ENCODE data around the gene THAP8.
"Not testable (repeated sequence)": the region's sequence is repeated elsewhere in the genome, so short reads cannot be mapped to it uniquely, and the experiment has no call there.

Gene THAP8

DNA sequence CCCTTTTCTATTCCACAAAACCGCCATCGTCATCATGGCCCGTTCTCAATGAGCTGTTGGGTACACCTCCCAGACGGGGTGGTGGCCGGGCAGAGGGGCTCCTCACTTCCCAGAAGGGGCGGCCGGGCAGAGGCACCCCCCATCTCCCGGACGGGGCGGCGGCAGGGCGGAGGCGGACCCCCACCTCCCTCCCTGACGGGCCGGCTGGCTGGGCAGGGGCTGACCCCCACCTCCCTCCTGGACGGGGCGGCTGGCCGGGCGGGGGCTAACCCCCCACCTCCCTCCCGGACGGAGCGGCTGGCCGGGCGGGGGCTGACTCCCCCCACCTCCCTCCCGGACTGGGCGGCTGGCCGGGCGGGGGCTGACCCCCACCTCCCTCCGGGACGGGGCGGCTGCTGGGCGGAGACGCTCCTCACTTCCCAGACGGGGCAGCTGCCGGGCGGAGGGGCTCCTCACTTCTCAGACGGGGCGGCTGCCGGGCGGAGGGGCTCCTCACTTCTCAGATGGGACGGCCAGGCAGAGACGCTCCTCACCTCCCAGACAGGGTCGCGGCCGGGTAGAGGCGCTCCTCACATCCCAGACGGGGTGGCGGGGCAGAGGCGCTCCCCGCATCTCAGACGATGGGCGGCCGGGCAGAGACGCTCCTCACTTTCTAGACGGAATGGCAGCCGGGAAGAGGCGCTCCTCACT is 14.9 kb upstream of the THAP8 start:
- not testable (repeated sequence) for DNase-seq (ENCODE audit: low read depth in 3 of 3)

DNA sequence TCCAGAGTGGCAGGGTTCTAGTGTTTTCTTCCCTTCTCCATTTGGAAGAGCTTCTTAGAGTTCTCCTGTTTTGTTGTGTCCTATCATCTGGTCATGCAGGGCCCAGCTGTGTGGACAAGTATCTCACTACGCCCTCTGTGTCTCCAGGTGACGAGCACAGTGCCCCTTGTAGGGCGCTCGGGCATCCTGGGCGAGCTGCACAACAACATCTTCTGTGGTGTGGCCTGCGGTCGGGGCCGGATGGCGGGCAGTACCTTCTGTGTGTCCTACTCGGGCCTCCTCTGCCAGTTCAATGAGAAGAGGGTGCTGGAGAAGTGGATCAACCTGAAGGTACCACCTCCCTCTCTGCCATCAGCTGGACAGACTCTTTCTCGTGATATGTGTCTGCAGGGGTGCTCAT is 13.6 kb upstream of the THAP8 start:
- no peak for DNase-seq (ENCODE audit: low read depth in 3 of 3)

DNA sequence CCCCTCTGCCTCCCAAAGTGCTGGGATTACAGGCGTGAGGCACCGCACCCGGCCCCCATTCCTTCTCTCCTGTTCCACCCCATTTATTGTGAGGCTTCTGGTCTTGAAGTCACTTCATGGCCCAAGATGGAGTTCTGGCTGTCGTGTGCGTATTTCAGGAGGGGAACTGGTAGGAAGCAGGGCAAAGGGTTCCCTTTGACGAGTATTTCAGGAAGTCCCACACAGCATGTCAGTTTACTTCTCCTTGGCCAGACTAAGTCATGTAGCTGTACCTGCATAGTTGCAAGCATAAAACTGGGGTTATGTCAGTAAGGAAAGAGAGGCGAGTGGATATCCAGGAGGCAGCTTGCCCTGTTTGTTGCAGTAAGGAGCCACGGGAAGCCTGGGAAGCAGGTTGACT is 10.7 kb upstream of the THAP8 start:
- DNase-seq (ENCODE audit: low read depth in 3 of 3) = no peak

DNA sequence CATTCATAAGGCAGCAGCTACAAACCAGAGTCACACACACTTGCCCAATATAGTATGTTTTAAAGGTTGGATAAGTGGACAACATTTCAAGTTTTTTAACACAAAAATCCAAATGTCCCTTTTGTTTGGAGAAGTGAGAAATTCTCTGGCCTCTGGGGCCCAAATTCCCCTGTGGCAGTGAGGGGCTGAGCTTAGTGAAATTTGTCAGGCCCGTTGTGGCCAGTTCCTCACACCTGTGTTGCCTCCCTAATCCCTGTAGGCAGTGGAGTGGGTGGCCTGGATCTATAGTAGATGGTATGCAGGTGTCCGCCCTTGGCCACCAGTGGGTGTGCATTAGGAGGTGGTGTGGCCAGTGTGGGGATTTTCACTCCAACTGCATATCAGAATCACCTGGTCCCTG is 7.3 kb upstream of the THAP8 start:
- no peak for DNase-seq (ENCODE audit: low read depth in 3 of 3)

DNA sequence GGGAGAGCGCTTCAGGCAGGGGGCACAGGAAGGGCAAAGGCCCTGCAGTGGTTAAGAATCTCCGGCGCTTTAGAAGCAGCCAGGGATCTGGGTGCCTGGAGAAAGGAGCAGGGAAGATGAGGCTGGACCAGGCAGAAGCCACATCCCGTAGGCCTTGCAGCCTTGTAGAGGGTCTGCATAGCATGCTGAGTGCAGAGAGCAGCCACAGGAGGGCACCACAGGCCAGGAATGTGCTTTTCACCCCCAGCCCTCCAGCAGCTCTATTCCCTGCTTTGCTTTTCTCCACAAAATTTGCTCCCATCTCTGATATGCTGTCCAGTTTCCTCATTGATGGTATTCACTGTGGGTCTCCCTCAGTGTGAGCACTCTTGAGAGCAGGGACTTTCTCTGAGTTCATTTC is 6.3 kb upstream of the THAP8 start:
- DNase-seq (ENCODE audit: low read depth in 3 of 3) = no peak

DNA sequence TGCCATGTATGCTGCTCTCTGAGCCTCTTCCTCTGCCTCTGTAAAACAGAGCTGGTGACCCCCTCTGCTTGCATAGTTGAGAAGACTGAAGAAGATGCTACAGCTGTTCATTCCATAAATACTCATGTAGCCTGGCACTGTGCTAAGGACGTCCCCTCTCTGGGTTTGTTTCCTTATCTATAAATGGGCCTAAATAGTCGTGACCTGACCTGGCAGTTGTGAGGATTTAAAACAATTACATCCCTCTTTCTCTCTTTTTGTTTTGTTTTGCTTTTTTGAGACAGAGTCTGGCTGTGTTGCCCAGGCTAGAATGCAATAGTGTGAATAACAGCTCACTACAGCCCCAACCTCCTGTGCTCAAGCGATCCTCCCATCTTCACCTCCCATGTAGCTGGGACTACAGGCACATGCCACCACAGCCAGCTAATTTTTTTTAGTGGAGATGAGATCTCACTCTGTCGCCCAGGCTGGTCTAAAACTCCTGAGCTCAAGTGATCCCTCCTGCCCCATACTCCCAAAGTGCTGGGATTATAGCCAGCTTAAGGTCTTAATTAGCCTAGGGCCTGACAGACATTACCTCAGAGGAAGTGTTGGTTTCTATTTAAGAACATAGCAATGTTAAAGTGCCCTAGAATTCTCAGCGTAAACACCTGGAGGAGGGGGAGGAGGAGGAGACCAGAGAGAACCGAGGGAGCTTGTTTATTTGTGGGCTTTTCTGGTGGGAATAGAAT is 5.3 kb upstream of the THAP8 start:
- no peak for DNase-seq (ENCODE audit: low read depth in 3 of 3)

DNA sequence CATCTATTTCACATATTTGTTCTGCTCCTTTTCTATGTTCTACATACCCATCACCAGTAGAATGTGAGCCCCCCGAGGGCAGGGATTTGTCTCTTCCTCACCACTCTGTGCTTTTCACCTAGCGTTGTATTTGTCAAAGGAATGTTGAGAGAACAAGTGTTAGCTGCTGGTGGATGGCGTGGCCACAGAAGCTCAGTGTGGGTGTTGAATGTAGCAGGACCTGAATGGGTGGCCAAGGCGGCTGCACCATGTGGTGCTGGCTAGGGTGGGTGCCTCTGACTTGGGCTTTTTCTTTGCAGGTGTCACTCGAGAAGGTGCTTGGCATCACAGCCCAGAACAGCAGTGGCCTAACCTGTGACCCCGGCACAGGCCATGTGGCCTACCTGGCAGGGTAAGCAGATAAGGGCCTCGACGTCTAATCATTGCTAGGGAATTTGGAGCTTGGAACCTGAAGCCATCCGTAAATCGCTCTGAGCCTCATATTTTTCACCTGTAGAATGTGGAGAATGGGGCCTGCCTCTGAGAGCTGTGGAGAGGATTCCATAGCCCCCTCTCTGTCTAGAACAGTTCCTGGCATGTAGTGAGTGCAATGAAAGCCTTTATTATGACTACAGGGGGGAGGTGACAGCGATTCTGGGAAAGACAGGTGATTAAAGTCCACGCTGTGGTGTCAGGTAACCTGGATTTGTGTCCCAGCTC is 4.5 kb upstream of the THAP8 start:
- DNase-seq (ENCODE audit: low read depth in 3 of 3) = no peak

DNA sequence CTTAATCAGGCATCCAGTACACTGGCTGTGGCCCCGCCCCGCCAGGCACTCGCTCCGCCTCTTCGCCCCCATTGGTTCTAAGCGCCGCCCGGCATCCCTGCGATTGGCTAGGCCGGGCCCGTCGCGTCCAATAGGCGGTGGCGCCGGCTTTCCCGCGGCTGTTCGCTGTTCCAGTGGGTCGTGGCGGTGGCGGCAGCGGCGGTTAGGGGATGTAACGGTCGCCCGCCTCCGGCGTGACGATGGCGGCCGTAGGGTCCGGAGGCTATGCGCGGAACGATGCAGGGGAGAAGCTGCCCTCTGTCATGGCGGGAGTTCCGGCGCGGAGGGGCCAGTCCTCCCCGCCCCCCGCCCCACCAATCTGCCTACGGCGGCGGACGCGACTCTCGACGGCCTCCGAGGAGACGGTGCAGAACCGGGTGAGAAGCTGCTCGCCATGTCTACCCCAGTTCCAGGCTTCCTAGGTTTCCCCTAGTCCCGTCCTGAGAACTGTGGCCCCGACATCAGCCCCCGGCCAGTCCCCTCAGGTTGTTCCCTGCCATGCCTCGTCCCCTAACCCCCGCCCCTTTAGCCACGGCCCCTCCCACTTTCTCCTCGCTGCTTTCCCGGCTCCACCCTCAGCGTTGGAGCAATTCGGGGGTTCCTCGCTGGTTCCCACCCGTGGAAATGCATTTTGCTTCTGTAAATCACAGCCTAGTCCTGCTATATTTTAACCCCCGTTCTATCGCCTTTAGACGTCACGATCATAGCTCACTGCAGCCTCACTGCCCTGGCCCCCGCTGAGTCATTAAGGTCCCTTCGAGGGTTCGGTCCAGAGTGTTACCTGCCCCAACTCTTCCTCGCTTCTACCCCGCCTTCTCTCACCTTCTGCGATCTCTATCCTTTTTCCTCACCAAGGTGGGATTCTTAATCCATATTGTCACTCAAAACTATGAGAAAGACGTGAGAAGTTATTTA is 925 bp upstream of the THAP8 start, which contains the start of gene WDR62:
WDR62 (plus strand) TSS at position 165 of the 954 bp plus-strand sequence; CDS start at position 240, 75 bp downstream.
- peak; percentile 90 to 94 (median 92) for DNase-seq (ENCODE audit: low read depth in 3 of 3)

DNA sequence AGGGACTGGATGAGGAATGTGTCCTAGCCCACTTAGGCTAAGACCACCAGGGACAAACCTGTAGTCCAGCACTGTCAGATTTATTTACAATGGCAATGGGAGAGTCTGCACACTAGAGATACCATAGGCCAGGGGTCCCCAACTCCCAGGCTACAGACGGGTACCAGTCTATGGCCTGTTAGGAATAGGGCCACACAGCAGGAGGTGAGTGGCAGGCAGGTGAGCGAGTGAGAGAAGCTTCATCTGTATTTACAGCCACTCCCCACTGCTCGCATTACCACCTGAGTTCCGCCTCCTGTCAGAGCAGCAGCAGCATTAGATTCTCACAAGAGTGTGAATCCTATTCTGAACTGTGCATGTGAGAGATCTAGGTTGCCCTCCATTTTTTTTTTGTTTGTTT is 2.4 kb downstream of the THAP8 start:
- DNase-seq (ENCODE audit: low read depth in 3 of 3) = no peak

DNA sequence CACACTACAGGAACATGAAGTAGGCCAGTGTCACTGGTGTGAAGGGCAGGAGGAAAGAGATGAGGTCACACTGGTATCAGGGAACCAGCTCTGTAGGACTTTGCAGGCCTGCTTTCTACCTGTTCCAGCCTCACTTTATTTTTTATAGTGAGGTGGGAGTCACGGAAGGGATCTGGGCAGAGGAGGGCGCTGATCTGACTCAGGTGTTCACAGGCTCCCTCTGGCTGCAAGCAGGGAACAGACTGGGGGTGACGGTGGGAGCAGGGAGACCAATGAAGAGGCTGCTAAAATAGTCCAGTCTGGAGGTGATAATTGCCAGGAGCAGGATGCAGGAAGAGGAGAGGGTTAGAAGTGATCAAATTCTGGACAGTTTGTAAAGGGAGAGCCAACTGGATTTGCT is 2.8 kb downstream of the THAP8 start:
- no peak for DNase-seq (ENCODE audit: low read depth in 3 of 3)

DNA sequence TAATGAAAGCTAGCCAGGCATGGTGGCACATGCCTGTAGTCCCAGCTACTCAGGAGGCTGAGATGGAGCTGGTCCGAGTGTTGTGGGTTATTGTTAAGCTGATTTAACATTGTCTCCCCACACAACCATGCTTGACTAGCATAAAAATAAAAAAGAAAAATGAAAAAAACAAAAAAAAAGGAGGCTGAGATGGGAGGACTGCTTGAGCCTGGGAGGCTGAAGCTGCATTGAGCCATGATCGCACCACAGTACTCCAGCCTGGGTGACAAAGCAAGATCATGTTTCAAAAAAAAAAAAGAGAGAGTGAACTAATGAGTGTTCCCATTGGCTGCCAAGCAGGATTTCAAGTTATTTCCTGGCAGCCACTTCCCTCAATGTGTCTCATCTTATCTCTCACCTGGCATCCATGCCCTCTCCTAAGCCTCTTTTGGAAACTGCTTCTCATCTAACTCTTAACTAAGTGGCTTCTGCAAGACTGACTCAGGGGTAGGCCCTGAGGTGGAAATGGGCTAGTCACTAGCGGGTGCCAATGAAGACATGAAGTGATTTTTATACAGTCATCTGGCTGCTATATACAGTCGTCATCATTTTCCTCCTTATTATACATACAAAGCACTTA is 4.9 kb downstream of the THAP8 start:
- no peak for DNase-seq (ENCODE audit: low read depth in 3 of 3)

DNA sequence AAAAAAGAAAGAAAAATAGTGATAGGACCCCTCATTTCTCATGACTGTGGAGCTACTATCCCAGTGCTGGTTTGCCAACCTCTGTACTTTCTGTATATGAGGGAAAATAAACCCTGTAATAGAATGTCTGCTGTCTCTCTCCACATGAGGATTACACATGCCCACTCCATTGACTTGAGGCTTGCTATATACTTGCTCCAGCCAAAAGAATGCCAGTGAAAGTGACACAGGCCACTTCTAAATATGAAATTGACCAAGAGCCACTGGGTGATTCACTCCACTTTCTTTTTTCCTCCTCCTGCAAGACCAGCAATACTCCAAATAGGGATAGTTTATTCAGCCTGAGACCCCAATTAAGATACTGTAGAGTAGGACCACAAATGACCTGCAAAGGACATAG is 6.2 kb downstream of the THAP8 start:
- DNase-seq (ENCODE audit: low read depth in 3 of 3) = no peak

DNA sequence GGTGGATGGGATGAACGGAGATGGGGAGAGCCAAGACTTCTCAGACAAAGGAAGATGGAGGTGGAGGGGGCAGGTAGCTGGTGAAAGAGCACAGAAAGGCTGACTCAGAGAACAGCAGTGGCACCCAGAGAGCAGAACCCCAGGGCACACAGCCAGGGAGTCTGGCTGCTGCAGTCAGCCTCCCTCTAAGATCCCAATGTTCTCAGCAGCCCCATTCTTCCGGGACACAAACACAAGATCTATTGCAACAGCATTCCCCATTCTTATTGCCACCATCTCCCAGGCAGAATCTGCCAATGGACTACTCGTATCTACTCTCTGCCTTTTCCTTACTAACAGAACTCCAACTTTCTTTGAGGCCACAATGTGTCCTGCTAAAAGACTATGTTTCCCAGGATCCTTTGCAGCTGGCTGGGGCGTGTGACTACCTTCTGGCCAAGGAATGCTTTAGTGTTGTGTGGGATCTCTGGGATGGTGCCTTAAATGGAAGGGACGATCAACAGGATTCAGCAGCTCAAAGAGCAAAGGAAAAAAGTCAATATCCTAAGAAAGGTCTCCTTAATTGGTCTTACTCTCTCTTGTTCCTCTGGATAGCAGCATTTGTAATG is 7.5 kb downstream of the THAP8 start:
- DNase-seq (ENCODE audit: low read depth in 3 of 3) = no peak

DNA sequence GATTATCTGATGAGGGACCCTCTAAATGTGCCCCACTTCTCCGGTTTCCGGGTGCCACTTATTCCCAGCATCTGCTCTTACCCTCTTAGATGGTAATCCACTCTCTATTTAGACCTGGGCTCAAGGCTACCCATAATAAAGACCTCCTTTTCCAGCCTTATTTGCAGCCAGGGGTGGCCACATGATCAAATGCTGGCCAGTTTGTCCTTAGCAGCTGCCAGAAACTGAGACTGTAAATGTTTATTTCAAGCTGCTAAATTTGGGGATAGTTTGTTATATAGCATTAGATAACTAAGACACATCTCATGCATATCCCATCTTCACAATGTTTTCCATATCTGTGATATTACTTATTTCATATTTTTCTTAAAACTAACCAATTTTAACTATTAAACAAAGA is 10.1 kb downstream of the THAP8 start:
- DNase-seq (ENCODE audit: low read depth in 3 of 3) = no peak

DNA sequence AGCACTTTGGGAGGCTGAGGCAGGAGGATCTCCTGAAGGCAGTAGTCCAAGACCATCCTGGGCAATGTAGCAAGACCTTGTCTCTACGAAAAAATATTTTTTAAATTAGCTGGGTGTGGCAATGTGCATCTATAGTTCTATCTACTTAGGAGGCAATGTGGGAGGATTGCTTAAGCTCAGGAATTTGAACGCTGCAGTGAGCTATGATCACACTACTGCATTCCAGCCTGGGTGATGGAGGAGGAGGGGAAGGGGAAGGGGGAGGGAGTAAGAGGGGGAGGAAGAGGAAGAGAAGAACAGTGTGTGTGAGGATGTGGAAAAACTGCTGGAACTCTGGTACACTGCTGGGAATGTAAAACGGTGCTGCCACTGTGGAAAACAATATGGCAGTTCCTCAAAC is 12.3 kb downstream of the THAP8 start:
- DNase-seq (ENCODE audit: low read depth in 3 of 3) = no peak

DNA sequence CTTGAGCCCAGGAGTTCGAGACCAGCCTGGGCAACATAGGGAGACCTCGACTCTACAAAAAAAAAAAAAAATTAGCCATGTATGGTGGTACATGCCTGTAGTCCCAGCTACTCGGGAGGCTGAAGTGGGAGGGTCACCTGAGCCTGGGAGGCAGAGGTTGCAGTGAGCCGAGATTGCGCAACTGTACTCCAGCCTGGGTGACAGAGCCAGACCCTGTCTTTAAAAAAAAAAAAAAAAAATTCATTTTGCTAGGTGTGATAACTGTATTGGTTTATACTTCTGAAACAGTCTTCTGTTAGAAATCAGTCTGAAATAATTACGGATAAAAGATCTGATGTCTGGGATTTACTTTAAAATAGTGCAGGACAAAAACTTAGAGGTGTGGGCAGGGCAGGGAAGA is 13.0 kb downstream of the THAP8 start:
- DNase-seq (ENCODE audit: low read depth in 3 of 3) = not testable (repeated sequence)

DNA sequence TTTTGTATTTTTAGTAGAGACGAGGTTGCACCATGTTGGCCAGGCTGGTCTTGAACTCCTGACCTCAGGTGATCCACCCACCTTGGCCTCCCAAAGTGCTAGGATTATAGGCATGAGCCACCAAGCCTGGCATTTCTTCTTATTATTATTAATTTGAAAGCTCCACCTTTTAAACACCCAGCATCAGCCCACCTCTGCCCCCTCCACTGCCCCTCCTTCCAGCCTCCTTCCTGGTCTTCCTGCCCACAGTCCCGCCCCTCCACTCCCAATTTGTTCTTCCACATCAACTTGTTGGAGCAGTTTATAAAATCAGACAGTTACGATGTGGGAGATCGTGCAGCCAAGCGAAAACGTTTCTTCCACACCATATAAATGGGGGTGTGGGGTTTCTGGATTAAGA is 13.6 kb downstream of the THAP8 start:
- DNase-seq (ENCODE audit: low read depth in 3 of 3) = no peak

DNA sequence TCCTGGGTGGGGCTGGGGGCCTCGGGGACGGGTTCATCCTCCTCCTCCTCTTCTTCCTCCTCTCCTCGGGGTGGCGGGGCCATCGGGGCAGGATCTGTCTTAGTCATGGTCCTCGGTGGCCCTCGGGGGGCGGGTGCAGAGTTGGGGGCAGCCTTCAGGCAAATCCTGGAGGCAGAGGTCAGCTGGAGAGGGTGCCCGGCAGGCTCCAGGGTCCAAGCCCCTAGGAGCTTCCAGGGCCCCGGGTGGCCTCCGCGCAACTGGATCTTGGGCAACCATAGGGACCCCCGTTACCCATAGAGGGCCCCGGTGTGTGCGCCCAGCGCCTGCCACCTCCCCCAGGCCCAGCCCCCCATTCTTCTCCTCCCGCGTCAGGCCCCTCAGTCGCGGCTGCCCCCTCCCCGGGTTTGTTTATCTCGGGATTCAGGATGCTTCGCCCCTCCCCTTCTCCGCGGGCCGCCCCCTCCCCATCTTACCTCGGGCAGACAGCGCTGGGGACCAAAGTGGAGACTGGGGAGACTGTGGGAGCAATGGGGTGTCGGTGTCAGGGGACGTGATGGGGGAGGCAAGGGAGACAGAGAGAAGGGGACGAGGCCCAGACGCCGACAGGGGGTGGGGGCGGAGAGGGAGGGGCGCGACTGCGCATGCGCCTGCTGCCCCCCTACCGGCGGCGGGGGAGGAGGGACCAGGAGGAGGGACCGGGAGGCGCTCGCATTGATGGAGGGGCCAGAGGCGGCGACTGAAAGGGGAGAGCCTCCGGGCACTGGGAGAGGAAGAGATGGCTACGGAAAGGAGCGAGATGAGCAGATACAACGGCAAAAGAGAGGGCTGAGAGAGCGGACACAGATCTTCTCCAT is 21.6 kb downstream of the THAP8 start, which contains the start of gene CLIP3:
CLIP3 (minus strand) TSS at position 623 of the 854 bp plus-strand sequence; CDS start at position 107, 516 bp downstream.
- DNase-seq (ENCODE audit: low read depth in 3 of 3) = peak in 1 of 3 donors; percentile 30

DNA sequence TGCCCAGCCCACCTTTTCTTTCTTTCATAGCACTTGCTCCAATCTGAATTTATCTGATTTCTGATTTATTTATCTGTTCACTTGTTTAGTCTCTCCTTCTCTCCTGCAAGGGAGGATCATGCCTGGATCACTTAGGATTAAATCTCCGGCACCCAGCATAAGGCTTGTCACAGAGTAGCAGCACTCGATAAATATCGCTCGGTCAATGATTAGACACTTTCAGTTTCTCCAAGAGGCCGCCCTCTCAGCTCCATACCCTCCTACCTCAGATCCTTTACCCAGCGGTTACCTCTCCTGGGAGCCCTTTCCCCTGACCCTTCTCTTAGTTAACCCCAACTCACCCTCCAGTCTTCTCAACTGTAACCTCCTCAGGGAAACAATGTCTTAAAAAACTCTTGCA is 22.8 kb downstream of the THAP8 start:
- DNase-seq (ENCODE audit: low read depth in 3 of 3) = no peak
